HG02571 (cell line): Measurements from ENCODE around the gene CYP4X1.
"Not testable (repeated sequence)": the region's sequence is repeated elsewhere in the genome, so short reads cannot be mapped to it uniquely, and the experiment has no call there.

Experiments used
- ATAC-seq: cut with Tn5 transposase; IDR thresholded peaks from one replicate; pipeline ENCODE4 v1.9.1; 2021; ENCODE audit warnings: mild to moderate bottlenecking, moderate library complexity; ENCODE audit not compliant: unreplicated experiment

Gene CYP4X1

DNA sequence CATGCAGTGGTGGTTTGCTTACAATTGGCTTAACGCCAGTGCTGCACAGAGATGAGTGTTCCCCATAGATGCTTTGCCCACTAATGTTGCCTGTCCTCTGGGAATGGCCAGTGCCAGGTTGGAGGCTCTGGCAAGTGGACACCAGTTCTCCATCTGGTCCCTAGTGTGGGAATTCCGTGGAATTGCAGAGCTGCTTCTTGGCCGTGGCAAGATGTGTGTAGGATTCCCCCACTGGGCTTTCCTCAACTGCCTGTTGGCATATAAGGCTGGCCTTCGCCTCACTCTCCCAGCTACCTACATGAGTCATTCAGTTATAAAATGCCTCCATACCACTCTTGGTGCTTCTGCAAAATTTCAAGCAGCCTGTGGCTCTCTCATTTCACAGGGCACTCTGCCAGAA lies 45.6 kb downstream of the CYP4X1 start:
- not testable (repeated sequence) for ATAC-seq

DNA sequence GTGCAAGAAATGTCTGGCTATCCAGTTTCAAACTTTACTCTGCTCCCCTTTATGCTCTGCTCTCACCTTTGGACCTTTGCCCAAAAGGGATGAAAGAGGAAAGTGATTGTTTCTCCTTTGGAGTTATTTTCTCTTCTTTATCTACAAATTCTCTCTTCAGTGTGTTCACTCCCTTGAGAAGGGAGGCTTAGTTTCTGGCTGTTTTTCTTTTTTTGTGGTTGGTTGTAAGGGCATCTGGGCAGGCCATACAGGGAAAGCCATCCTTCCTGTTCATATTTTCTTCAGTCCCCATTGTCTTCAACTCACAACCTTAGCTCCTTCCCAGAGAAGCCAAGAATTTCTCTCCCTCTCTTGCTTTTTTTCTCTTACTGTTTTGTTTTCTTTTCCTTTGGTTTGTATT lies 46.0 kb downstream of the CYP4X1 start:
- not testable (repeated sequence) for ATAC-seq

DNA sequence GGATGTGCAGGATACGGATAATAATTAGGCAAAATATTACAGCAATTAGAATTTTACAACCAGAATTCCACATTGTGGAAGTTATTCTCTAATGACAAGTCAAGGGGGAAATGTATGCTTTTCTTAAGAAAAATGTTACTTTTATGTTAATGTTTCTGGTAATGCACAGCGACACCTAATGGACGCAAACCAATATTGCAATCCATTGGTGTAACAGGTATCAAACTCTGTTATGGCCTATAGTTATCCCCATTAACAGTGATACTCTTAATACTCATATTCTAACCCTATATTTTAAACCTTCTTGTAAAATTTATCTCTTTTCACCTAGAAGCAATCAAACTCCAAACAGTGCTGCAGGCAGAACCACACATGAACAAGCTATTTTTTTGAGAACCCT lies 65.9 kb downstream of the CYP4X1 start:
- ATAC-seq, result not testable (repeated sequence)

DNA sequence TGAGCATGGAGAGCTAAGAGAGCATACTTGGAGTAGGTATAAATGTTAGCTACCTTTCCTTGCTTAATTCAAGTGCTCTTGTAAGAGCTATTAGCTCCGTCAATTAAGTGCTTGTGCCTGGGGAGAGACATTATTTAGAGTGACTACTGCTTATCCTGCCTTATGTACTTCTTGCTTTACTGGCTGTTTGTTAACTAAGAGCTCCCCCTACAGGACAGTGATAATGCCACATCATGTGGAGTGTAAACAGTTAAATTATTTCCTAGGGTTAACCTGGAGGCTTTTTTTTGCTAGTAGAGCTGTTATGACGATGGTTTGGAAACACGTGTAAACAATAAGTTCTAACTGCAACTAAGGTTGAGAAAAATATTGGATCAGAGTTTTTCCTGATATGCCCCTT lies 68.0 kb downstream of the CYP4X1 start:
- not testable (repeated sequence) for ATAC-seq
